Smooth muscle cell of the brain vasculature (primary cell): ENCODE data around the gene CBFA2T3.
"Not testable (repeated sequence)": the region's sequence is repeated elsewhere in the genome, so short reads cannot be mapped to it uniquely, and the experiment has no call there.

Experiments used
- DNase-seq: peaks from one replicate; pipeline ENCODE4 v3.0.0-alpha.2; 2012; ENCODE audit warnings: low read depth, low spot score

CBFA2T3 gene

GRCh38 chr16:89013111-89013510 lies 36.1 kb upstream of the CBFA2T3 start:
- DNase-seq: no peak

- DNase-seq: no peak
Measured at GRCh38 chr16:89012622-89012995, 35.6 kb upstream of the CBFA2T3 start.

DNA sequence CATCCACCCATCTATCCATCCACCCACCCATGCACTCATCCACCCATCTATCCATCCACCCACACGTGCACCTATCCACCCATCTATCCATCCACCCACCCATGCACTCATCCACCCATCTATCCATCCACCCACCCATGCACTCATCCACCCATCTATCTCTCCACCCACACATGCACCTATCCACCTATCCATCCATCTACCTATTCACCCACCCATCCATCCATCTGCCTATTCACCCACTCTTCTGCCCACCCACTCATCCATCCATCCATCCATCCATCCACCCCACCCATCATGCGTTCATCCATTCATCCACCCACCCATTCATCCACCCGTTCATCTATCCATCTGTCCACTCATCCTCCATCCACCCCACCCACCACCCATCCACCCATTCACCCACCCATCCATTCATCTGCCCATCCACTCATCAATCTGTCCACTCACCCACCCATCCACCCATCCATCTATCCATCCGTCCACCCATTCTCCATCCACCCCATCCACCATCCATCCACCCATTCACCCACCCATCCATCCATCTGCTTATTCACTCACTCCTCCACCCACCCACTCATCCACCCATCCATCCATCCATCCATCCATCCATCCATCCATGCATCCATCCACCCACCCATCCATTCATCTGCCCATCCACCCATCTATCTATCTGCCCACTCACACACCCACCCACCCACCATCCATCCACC lies 35.1 kb upstream of the CBFA2T3 start:
- DNase-seq: no peak

- no peak for DNase-seq
Measured at GRCh38 chr16:89010210-89010925, 33.4 kb upstream of the CBFA2T3 start.

- no peak for DNase-seq
Measured at GRCh38 chr16:89009343-89010209, 32.6 kb upstream of the CBFA2T3 start.

DNA sequence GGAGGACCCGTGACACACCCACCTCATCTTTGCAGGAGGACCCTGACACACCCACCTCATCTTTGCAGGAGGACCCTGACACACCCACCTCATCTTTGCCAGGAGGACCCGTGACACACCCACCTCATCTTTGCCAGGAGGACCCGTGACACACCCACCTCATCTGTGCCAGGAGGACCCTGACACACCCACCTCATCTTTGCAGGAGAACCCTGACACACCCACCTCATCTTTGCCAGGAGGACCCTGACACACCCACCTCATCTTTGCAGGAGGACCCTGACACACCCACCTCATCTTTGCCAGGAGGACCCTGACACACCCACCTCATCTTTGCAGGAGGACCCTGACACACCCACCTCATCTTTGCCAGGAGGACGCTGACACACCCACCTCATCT lies 31.8 kb upstream of the CBFA2T3 start:
- not testable (repeated sequence) for DNase-seq

DNA sequence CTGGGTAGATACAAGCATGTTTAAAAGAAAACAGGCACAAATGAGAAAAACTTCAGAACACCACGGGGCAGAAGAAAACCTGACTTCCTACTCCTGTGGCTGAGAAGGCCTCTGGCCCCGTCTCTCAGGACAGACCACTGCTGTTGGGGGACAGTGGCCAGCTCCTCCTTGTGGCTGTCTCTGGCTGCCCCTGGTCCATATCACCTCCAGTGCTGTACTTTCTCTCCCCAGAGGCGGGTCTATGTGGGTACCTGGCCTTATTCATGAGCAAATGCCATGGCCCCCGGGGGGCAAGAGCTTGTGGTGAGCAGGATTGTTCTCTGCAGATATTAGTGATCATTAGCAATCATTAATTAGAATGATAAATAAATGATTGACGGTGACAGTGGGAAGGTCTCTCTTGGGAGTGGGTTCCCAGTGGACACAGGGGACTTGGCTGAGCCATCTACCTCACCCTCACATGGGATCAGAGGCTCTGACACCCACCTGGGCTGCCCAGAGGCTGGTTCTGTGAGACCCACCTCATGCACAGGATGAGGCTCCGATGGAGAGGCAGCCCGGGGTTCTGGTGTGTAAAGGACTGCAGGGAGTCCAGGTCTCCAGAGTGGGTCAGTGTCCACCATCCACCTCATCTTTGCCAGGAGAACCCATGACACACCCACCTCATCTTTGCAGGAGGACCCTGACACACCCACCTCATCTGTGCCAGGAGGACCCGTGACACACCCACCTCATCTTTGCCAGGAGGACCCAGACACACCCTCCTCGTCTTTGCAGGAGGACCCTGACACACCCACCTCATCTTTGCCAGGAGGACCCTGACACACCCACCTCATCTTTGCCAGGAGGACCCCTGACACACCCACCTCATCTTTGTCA lies 30.6 kb upstream of the CBFA2T3 start:
- no peak for DNase-seq

- DNase-seq: no peak
Measured at GRCh38 chr16:89006036-89006752, 29.2 kb upstream of the CBFA2T3 start.

DNA sequence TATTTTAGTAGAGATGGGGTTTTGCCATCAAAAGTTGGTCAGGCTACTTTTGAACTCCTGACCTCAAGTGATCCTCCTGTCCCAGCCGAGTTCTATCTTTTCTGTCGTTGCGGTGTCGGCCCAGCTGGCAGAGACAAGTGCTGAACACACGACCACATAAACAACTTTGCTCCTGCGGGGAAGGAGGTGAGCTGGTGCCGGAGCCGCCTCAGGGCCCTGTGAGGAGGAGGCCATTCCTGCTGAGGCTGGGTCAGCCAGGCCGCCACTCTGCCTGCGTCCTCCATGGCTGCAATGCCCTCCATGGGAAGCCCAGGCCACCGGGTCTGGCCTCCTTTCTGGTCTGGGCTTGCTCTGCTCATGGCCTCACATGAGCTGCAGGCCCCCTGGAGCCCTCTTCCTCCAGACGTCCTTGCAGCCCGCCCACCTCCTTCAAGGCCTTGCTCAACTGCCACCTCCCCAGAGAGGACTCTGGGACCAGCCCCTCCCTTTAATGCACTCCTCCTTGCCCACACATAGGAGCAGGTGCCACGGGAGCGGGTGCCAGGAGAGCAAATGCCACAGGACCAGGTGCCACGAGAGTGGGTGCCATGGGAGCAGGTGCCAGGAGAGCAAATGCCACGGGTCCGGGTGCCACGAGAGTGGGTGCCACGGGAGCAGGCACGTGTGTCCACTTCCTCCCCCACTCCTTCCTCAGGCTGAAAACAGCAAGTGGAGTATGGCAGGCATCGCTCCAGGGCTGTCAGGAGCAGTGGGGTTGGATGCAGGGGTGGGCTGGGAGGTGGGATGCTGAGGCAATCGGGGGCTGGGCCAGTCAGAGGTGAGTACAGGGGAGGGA lies 28.4 kb upstream of the CBFA2T3 start:
- no peak for DNase-seq

DNA sequence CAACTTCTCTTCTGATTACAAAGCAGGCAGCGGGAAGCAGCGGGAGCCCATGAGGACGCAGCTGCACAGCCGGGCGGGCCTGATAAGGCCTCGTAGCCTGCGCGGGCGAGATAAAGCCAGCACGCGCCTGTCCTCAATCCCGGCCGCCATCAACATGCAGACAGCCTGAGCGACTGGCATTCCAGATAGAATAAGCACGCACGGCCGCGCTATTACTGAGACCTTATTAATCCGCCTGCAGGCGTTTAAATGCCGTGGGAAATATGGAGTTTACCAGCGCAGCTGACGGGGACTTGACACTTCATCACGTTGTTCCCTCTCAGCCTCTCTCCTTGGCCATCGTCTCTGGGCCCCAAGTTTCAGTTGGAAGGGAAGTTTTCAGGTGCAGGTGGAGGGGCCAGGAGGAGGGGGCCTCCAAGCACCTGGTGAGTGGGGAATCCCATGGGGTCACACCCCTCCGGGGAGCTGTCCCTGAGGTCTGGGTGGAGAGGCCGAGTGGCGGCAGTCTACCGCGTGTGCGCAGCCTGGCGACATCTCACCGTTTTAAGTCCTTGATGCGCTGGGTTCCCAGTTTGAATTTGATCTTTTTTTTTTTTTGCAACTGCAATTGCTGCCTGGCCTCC lies 27.3 kb upstream of the CBFA2T3 start:
- no peak for DNase-seq

DNA sequence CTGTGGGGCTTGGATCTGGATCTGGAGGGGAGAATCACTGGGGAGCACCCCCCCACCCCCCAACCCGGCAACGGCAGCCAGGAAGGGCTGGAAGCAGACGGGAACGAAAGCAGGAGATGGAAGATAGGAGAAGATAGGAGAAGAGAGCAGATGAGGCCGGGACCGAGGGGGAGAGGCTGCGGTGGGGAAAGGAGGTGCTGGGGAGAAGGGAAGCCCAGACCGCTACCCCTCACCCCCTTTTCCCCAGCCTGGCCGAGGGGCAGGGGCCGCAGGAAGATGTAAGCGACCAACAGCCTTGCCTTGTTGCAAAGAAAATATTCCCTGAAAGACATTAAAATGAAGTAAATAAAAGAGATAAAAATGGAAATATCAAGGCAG lies 26.8 kb upstream of the CBFA2T3 start:
- DNase-seq: no peak

- DNase-seq: no peak
Measured at GRCh38 chr16:89002851-89003830, 26.1 kb upstream of the CBFA2T3 start.

GRCh38 chr16:89002081-89002480 lies 25.1 kb upstream of the CBFA2T3 start:
- DNase-seq: not testable (repeated sequence)

- DNase-seq: no peak
Measured at GRCh38 chr16:89001117-89002027, 24.4 kb upstream of the CBFA2T3 start.

- DNase-seq: no peak
Measured at GRCh38 chr16:89000207-89000959, 23.4 kb upstream of the CBFA2T3 start.

DNA sequence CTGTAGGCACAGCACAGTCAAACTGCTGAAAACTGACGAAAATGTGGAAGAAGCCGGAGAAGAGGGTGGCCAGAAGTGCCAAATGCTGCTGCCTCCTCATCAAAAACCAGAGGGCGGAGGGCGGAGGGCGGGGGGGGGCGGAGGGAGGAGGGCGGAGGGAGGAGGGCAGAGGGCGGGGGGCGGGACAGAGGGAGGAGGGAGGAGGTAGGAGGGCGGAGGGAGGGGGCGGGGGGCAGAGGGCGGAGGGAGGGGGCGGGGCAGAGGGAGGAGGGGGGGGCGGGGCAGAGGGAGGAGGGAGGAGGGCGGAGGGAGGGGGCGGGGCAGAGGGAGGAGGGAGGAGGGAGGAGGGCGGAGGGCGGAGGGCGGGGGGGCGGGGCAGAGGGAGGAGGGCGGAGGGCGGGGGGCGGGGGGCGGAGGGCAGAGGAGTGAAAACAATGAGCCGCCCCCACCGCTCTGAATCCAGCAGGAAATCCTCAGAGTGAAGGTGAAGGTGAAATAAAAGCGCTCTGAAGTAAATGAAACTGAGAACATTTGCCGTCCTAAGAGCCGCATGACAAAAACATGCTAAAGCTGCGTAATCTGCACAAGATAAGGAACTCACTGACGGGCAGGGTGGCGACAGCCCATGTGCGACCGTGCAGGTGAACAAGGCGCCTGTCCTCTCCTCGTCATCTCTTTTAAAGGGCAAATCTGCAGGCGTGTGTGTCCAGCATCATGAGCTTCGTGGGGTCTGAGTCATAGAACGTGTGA lies 22.6 kb upstream of the CBFA2T3 start:
- DNase-seq: no peak
